RPMI8226 (cell line): ENCODE results near the gene MED31.

Source experiments
- DNase-seq: peaks from one replicate; pipeline ENCODE4 v3.0.0-alpha.2; 2015

MED31 gene

DNA sequence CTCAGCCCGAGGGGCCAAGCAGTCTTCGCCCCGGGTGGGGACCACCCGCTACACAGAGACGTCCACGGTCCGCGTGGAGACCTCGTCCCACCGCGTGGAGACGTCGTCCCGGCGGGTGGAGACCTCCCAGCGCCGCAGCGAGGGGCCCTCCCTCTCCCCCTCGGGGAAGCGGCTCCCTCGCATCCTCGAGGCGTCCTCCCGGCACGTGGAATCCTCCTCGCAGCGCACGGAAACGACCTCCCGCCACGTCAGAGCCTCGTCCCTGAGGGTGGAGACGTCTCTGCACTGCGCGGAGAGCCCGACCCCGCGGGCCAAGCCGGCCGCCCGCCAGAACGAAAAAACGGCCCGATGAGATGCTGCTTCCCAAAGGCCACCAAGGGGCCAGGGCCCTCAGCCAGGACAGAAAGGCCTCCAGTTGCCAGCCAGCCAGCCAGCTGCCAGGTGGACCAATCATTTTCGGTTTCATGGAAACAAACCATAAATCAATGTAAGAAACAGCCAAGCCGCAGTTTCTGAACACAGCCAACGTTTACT is 581 bp upstream of the MED31 start:
- DNase-seq = peak; percentile 43

DNA sequence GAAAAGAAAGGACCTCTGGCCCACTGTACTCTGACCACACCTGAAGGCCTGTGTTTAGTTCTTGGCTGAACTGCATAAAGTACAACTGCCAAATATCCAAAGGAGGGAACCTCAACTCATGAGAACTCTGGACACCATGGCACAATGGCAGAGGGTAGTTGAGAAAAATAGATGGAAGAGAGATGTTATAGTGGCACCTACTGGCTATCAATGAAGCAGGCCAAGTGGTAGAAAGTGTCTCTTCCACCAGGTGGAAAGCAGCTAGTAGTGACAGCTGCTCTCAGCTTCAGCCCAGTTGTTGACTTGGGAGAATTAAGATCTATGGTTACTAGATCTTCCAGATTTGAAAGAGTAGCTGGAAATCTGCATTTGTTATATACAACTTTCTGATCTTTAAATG is 3.2 kb downstream of the MED31 start:
- DNase-seq = peak; percentile 25

DNA sequence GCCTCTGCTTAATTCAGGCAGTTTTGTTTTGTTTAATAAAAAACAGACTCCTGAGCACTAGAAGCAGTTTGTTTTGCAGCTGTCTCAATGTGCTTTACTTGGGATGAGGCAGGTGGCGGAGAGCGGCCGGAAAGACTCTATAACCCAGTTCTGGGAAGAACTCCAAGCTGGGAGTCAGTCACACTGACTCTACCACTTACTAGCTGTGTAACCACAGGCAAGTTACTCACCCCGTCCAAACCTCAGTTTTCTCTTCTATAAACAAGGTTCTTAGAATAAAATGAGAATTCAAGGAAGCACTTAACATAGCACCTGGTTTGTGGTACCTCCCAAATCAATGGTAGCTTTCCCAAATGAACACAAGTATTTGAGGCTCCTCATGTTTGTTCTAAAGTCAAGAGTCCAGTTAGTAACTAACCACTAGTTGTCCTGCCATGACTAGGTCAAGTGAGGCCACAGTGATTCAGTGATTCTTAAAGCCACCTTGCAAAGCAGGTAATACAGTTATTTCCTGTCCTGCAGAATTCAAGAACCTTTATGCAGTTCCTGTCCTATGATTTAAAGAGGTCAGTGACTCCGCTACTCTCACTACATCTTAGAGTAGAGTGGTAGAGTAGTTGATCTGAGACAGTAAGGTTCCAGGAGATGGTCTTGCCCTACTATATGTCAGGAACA is 7.8 kb downstream of the MED31 start:
- no peak for DNase-seq

DNA sequence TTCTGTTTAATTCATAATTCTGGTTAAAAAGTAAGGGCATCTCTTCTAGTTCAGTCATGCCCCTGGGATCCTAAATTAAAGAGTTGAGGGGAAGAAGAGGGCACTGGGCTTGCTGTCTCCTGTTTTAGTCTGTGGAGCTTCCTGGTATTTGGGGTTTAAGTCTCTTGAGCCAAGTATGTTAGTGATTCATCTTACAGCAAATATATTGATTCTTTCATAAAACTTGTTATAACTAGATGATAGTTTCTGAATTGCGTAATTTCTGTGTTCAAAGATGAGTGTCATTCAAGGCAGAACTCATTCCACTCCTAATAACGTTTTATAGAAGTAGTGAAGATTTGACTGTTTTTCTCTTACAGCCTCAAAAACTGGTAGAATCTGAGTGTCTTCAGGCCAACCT is 8.8 kb downstream of the MED31 start:
- DNase-seq = no peak

DNA sequence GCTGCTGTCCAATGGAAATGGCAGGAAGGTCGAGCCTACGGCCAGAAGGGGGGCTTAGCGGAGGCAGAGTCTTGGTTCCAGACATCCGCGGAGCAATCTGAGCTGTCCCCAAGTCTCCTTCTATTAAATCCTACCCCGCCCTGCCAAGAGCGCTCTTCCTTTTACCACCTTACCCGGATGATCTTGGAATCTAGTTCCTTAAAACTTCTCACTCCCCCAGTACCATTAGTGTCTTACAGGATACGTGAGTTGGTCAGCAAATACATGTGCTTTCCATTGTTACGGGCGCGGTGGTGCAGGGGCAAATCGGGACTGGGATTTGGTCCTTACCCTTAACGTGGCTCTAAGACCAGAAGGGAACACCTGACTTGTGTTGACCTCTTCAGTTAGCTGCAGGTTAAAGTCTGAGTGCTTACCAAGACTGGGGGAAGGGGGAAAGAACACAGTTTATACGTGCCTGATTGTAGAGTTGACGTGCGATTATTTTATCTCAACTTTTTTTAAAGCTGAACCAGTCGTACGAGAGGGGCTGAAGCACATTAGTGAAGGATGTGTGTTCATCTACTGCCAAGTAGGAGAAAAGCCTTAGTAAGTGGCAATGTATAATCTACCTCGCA is 10.1 kb downstream of the MED31 start:
- DNase-seq = peak; percentile 34

DNA sequence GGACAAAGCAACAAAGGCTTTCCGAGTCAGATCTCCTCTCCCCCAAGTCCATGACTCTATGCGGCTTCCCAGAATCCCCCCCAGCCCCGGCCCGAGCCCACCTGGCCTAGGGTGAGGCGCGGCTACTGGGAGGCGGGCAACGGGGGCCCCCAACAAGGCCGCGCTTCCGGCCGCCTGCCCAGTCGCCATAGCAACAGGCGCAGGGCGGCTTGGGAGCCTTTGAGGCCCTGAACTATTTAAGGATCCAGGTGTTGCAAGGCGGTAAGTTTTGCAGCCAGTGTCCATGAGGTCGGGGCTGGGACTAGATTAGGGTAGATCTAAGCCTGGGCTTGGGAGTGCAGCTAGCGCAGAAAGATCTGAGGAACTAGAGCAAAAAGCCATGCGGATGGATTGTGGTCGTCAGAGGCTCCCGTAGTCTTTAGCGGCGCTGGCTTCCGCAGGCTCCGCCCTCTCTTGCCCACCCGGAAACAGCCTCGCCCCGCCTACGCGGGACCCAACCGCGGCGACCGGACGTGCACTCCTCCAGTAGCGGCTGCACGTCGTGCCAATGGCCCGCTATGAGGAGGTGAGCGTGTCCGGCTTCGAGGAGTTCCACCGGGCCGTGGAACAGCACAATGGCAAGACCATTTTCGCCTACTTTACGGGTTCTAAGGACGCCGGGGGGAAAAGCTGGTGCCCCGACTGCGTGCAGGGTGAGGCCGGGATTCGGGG is 10.7 kb downstream of the MED31 start, which contains the start of the genes KIAA0753 and TXNDC17:
Gene KIAA0753 (minus strand): TSS at position 176 of the 711 bp plus-strand sequence. CDS start 5,608 bp downstream, outside the sequence.
Gene TXNDC17 (plus strand): TSS at position 525 of the 711 bp plus-strand sequence. CDS start 23 bp downstream, at position 548.
- DNase-seq = peak; percentile 89

DNA sequence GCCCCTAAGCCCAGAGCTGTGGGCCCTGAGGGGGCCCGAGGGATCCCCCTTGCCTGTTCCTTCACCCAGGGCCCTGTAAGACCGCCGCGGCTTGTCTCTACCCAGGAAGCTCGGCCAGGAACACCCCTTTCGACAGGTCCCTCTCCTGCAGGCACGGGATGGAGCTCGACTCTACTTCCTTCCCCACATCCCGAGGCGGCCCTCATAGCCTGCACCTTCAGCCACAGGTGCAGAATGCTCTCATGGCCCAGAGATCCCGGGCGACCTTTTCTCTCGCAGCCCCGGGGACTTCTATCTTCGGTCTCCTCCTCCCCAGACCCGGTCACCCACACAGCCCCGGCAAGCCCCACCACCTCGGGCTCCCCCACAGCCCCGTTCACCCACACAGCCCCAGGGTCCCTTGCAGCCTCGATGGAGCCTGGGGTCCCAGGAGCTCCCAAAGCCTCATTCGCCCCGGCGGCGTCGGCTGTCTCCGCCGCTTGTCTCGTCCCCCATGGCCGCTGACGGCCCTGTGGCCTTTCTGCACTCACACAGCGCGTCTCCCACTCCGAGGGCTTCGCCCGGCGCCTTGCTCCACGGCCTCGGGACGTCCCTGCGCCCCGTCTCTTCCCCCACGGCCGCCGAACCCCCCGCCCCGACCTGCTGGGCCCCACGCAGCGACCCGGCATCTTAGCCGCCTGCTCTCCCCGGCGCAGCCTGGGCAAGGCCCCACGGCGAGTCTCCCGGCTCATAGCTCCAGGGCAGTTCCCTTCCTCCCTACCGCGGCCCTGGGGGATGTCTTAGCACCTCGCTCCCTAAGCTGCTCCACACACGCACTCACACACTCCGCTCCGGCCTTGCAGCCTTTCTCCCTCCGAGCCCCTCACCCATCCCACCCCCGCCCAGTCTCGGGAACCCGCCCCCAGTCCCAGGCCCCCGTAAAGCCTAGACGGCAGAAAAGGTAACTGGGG is 11.5 kb downstream of the MED31 start:
- peak; percentile 43 for DNase-seq

DNA sequence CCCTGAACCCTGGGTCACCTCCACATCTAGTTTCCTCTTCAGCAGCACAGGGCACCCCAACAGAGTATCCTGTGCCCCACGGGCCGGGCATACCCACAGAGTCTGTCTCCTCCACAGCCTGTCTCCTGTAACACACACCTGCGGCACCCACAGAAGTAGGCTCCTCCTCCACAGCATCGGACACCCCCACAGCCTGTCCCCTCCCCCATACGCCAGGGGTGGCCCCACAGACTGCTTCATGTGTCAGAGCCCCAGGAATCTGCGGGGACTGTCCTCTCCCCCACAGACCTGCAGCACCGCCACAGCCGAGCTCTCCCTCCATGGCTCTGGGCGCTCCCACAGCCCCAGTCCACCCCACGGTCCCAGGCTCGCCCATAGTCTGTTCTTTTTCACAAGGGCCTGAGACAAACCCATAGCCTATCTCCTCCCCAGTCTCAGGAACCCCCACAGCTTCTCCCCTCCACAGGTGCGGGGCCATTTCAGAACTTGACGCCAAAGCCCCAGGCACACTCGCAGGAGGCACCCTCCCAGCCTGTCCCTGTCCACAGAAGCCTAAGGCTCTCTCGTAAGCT is 12.3 kb downstream of the MED31 start:
- no peak for DNase-seq

DNA sequence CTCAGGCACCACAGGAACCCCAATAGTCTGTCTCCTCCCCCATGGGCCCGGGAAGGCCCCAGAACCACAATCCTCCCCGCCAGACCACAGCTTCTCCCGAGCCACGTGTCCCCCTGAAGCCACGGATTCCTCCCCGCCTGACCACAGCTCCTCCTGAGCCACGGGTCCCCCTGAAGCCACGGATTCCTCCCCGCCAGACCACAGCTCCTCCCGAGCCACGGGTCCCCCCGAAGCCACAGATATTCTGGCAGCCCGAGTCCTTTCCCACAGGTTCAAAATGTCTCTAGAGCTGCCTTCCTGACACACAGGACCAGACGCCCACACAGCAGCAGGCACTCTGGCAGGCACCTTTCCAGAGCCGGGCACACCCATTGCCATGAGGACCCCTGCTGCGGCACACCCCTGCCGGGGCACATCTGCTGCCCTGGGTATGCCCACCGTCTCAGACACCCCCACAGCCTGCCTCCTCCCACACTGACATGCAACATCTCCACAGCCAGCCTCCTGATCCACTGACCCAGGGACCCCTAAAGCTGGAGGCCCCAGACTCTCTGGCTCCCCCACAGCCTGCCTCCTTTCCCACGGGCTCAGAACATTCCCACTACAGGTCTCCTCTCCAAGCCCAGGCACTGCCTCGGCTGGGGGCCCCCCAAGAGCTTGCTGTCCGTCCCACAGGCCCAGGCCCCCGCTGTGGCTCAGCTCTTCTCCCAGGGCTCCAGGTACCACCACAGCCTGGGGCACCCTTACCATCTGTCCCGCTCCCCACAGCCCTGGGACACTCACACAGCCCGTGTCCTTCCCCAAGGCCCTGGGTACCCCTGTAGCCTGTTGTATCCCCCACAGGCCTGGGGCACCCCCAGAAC is 13.1 kb downstream of the MED31 start:
- no peak for DNase-seq

DNA sequence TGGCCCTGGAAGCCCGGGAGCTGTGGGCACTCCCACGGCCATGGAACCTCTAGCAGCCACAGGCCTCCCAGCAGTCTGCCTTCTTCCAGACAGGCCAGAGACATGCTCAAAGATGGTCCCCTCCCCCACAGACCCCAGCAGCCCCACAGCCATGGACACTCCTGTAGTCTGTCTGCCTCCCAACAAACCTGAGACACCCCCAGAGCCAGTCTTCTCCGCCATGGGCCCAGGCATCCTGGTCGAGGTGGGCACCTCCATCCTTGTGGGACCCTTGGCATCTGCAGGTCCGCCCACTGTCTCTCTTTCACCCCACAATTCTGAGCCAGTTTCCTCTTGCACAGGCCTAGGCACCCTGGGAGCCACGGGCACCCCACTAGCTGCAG is 14.0 kb downstream of the MED31 start:
- no peak for DNase-seq

DNA sequence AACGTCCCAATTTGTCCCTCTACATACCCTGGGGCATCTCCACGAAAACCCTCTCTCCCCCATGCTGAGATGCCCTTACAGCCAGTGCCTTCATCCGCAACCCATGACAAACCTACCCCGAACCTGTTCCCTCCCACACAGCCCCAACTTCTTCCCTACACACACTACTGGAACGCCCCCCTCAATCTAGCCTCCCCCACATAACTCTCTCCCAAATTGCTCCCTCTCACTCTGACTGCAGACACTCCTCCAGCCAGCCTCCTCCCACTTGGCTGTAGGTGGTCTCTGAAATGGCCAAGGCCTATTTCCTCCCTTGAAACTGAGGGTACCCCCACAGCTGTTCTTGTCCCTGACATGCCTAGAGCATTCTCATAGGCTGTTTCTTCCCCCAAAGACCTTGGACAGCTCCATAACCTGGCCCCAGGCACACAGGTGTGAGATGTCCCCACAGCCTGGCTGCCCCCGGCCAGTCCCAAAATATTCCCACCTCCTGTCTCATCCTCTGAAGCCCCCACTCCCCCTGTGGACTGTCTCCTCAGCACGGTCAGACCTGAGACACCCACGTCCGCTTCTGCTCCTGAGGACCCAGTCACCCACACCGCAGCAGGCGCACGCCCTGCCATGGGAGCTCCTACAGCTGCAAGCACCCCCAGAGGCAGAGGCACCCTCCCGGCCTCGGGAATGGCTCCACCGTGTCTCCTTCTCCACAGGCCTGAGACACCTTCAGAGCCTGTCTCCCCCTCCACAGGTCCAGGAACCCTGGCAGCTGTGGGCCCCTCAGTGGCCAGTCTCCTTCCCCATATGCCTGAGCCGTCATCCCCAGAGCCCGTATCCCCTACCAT is 14.6 kb downstream of the MED31 start:
- no peak for DNase-seq

DNA sequence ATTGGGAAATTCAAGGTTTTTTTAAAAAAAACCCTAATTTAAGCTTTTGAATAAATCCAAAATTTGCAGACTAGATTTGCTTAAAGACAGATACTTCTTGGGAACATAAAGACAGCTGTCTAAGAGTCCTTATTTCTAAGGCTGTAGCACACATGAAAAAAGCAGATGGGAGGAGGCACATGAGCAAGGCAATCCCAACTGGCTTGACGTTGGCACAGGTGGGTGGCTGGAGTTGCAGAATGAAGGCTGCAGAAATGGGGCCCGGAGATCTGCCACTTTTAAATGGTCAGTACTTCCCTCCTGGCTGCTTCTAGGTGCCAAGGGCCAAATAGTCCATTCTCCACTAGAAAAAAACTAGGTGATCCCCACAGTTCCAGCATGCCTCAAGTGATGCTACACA is 15.3 kb downstream of the MED31 start:
- DNase-seq = no peak

DNA sequence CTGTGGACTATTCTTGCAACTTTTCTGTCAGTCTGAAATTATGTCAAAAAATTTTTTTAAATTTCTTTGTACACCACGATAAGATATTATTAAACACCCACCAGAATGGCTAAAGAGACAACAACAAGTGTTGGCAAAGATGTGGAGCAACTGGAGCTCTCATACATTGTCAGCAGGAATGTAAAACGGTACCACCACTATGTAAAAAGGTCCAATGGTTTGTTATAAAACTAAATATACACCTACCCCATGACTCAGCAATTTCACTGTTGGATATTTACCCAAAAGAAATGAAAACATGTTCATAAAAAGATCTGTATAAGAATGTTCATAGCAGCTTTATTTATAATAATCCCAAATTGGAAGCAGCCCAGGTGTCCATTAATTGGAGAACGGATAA is 18.1 kb downstream of the MED31 start:
- no peak for DNase-seq

DNA sequence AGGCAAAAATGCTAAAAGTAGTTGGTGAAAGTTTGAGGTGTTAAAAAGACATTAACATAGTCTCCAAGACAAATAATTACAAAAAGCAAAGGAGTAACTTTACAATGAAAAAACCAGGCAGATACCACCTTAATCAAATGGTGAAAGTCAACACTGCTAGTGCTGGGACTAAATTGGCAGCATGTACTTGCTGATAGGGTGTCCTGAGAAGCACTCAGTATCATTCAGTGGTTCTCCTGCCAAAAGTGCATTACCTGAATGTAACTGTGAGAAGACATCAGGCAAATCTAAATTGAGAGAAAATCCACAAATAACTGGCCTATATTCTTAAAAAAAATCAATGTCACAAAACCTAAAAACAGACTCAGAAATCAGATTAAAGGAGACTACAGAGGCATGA is 18.9 kb downstream of the MED31 start:
- no peak for DNase-seq

DNA sequence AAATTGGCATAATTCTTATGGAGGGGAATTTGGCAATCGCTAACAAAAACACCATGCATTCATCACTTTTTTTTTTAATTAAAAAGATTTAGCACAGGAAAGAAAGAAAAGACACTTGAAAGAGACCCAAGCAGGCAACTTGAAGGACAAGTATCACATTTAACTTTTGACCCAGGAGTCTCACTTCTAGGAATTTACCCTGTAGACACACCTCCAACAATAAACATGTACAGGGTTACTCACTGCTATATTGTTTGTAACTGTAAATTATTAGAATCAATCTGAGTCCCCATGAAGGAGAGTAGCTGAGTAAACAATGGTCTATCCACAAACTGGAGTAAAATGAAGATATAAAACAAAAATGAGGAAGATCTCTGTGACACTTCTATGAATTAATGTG is 21.0 kb downstream of the MED31 start:
- no peak for DNase-seq

DNA sequence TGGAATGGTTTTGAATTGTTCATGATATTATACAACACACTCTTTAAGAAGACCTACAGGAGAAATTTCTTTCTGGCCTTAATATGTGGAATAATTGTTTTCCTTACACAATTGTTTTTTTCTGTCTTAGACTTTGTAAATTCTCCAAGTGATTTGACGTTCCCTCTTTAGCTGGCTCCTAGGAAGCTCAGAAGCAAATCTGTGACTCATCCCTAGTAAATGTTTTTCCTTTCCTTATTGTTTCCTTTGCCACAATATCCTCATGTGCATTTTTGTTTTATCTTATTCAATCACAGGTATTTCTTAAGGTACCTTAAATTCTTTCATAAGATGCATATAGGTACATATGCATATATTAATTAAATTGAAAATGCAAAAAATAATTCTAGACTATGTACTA is 24.4 kb downstream of the MED31 start:
- no peak for DNase-seq

DNA sequence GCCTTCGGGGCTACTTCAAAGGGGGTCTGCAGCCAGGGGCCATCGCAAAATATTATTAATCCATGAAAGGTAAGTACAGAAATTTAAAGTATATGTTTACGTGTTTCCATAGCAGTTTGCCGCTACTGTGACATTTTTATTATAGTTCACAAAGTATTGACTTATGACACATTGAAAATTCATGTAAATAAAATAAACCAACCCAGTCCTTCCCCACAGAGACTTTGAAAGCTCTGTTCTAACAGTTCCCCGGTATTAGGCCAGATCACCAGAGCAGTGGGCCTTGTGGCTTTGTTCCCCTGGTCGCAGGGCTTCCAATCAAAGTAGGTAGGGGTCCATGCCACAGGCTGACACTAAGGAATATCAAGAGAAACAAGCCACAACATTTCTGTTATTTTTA is 24.8 kb downstream of the MED31 start:
- DNase-seq = no peak

DNA sequence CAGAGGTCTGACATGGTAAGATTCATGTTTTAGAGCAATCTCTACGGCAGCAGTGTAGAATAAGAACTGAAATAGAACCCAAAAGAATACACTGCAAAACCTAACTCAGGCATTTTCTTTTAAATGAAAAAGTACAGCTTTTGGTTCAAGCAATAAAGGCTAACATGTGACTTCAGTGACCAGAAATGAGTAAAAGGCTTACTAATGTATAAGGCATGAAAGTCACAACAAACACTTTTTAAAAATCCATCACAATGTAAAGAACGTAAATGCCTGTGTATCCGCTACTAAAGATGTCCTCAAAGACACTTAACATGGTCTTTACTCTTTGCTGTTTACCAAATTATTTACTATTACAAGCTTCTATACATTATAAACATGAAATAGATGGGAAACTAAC is 27.5 kb downstream of the MED31 start:
- DNase-seq = no peak

DNA sequence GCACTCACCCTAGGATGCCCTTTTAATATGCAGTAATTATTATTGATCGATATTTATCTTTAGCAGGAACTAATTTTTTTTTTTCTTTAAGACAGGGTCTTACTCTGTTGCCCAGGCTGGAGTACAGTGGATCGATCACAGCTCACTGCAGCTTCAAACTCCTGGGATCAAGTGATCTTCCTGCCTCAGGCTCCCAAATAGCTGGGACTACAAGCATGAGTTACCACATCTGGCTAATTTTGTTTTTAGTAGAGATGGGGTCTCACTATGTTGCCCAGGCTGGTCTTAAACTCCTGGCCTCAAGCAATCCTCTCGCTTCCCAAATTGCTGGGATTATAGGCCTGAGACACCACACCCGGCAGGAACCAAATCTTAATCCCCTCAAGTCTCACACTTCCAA is 40.2 kb downstream of the MED31 start:
- no peak for DNase-seq

DNA sequence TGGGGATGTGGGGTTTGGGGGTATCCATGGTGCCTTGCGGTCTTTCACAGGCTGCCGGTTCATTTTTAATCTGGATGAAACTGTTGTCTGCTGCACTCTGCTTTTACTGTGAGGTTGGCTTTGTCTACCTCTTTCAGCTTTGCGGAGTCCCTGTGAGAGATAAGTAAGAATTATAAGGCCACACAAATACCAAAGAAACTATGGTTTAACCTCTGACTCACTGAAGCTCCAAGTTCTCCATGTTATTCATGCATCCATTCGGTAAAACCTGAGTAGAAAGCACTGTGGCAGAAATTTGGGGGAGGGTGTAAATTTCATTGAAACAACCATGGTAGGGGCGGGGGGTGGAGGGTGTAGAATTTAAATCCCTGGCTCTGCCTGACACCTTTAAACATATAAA is 41.4 kb downstream of the MED31 start:
- no peak for DNase-seq
